ENCODE results near the gene KRT33A. TPM values are rescaled to one million over a fixed set of nuclear protein-coding genes. Genes with fewer than 3 reads are reported as not detected.

Gene KRT33A
- total and polyA plus RNA-seq, 7 donors: not detected

DNA sequence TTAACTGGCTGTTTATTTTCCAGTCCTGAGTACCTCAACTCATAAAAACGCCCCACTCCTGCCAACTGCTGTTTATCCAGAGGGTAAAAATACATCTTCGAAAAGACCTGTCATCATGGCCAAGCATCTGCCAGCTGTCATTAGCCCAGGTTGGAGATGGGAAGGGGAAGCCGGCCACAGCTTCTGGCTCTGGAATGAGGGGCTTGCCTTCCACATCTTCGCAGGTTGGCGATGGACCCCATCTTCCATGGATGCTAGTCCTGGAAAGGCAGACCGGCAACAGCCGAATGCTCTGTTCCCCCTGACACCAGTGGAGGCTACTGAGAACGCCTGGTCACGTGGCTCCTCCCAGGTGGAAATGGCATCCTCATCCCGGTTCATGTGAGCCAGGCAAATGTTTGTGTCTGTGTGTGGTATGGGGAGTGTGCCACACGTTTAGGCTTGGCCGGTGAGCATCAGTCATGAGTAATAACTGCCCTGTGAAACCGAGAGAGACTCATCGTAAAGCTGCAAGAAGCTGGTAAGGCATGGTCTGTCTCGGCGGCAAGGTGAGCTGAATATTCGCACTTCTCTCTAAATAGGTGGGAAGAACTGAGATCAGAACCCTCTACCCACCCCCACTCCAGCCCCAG is 34.7 kb downstream of the KRT33A start:
- no peak for DNase-seq
- intact Hi-C loops (cut with DNase I): no loop called here
- peaks cover 0 to 5% (median 0%) of the 10 kb centered on the region in 3 donors for H3K27me3 ChIP-seq
- H3K36me3 ChIP-seq: no peaks in the 10 kb centered on the region
- H3K9me3 ChIP-seq: no peaks in the 10 kb centered on the region
- H3K27ac ChIP-seq: no peak overlapping the region
- H3K4me3 ChIP-seq: no peak overlapping the region
- TF ChIP-seq, protein P1, sequence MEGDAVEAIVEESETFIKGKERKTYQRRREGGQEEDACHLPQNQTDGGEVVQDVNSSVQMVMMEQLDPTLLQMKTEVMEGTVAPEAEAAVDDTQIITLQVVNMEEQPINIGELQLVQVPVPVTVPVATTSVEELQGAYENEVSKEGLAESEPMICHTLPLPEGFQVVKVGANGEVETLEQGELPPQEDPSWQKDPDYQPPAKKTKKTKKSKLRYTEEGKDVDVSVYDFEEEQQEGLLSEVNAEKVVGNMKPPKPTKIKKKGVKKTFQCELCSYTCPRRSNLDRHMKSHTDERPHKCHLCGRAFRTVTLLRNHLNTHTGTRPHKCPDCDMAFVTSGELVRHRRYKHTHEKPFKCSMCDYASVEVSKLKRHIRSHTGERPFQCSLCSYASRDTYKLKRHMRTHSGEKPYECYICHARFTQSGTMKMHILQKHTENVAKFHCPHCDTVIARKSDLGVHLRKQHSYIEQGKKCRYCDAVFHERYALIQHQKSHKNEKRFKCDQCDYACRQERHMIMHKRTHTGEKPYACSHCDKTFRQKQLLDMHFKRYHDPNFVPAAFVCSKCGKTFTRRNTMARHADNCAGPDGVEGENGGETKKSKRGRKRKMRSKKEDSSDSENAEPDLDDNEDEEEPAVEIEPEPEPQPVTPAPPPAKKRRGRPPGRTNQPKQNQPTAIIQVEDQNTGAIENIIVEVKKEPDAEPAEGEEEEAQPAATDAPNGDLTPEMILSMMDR (IDR thresholded peaks at IDR 0.05): no peak
- TF ChIP-seq POLR2AphosphoS5 (IDR thresholded peaks at IDR 0.05): no peak
- no peak for TF ChIP-seq EP300 (IDR thresholded peaks at IDR 0.05)
- TF ChIP-seq POLR2A (IDR thresholded peaks at IDR 0.05): no peak
- 75 to 79% methylated on average over 17 of the region's 17 CpGs for WGBS, 2 donors
- H3K4me1 ChIP-seq: no peaks in the 10 kb centered on the region

DNA sequence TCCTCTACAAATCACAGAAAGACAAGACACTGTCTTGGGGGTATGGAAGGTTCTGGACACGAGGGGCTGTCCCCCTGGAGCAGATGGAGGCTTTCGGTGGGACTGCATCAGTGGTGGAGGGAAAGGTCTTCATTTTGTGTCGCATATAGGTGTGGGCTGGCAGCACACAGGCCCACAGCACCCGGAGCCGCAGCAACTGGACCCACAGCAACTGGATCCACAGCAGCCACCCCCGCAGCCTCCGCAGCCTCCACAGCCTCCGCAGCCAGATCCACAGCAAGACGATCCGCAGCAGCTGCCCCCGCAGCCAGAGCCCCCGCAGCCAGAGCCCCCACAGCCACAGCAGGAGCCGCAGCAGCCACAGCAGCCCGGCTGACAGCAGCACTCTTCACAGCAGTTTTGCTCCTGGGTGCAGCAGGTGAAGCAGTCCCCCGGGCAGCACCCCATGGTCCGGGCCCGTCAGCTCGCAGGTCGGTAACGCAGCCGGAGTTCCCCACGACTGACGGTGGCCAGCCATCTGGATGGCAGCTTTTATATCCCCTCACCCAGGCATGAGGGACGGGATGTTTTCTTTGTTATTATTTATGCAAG is 35.3 kb downstream of the KRT33A start, which contains the start of gene KRTAP17-1:
Gene KRTAP17-1 (minus strand): TSS at position 507 of the 591 bp plus-strand sequence. CDS start 60 bp downstream, at position 447.
- intact Hi-C loops (cut with DNase I): no loop called here
- Histone ChIP-seq H3K27me3 (peaks cover 0 to 5% (median 0%) of the 10 kb centered on the region in 3 donors), H3K27ac (no peak within 1 kb of the TSS), H3K9me3 (no peaks in the 10 kb centered on the region), H3K36me3 (no peaks in the 10 kb centered on the region), H3K4me1 (no peaks in the 10 kb centered on the region), H3K4me3 (no peak within 1 kb of the TSS)
- WGBS, 2 donors: 84 to 86% methylated on average over 24 of the region's 24 CpGs
- DNase-seq: no peak
- TF ChIP-seq, protein P1 (IDR thresholded peaks at IDR 0.05): no peak
- no peak for TF ChIP-seq POLR2A (IDR thresholded peaks at IDR 0.05)

DNA sequence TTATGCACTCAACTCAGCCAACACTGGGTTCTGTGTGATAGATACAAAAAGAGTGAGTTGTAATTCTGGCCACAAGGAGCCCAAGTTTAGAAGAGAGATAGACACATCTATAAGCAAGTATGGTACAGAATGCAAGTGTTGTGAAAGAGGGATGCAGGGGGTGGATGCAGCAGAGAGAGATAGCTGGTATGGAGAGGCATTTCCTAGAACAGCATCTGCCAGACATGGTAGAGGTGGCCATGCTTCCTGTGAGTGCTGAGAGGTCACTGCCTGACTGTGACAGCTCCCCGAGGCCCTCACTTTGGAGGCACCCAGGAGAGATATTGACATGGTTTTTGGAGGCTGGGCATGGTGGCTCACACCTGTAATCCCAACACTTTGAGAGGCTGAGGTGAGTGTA is 39.5 kb downstream of the KRT33A start:
- Histone ChIP-seq H3K4me3 (no peak overlapping the region), H3K36me3 (no peaks in the 10 kb centered on the region), H3K4me1 (no peaks in the 10 kb centered on the region), H3K27me3 (peaks cover 0 to 5% (median 0%) of the 10 kb centered on the region in 3 donors), H3K27ac (no peak overlapping the region), H3K9me3 (no peaks in the 10 kb centered on the region)
- intact Hi-C loops (cut with DNase I): no loop called here
- WGBS, 2 donors: 85 to 86% methylated on average over 1 of the region's 1 CpG
- no peak for DNase-seq
- TF ChIP-seq POLR2AphosphoS5 (IDR thresholded peaks at IDR 0.05): no peak

DNA sequence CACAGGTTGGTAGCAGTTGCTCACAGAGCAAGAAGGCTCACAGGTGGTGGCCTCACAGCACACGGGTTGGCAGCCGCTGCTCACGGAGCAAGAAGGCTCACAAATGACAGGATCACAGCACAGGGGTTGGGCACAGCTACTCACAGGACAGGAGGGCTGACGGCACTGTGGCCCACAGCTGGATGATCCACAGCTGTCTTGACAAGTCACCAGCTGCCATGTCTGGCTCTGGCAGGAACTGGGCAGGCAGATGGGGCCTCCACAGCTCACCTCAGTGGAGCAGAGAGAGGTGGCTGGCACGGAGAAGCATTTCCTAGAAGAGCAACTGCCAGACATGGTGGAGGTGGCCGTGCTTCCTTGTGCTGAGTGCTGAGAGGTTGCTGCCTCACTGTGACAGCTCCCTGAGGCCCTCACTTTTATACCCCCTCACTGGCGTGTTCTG is 41.7 kb downstream of the KRT33A start, which contains the start of gene KRTAP16-1:
Gene KRTAP16-1 (minus strand): TSS at position 392 of the 442 bp plus-strand sequence. CDS start 56 bp downstream, at position 336.
- Histone ChIP-seq H3K27me3 (no peaks in the 10 kb centered on the region), H3K4me1 (no peaks in the 10 kb centered on the region), H3K4me3 (no peak within 1 kb of the TSS), H3K27ac (no peak within 1 kb of the TSS), H3K9me3 (no peaks in the 10 kb centered on the region), H3K36me3 (no peaks in the 10 kb centered on the region)
- 43 to 74% methylated on average over 7 of the region's 7 CpGs for WGBS, 2 donors
- DNase-seq: no peak
- TF ChIP-seq POLR2AphosphoS5 (IDR thresholded peaks at IDR 0.05): no peak
- TF ChIP-seq, protein P1 (IDR thresholded peaks at IDR 0.05): no peak
- intact Hi-C loops (cut with DNase I): no loop called here

DNA sequence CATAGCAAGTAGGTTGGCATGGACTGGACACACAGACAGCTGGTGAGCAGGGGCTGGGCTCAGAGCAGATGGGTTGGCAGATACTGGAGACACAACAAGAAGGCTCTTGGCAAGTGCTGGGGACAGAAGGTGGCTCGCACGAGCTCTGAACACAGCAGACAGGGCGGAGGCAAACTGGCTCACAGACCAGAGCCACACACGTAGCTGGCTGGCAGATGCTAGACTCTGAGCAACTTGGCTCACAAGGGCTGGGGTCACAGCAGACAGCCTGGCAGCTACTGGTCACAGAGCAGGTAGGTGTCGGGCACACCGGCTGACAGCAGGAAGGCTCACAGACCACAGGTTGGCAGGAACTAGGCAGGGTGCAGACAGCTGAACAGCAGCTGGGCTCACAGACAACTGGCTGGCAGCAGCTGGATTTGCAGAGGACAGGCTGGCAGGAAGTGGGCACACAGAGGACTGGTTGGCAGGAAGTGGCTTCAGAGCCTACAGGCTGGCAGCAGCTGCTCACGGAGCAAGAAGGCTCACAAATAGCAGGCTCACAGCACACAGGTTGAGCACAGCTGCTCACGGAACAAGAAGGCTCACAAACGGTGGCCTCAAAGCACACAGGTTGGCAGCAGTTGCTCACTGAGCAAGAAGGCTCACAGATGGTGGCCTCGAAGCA is 42.2 kb downstream of the KRT33A start:
- intact Hi-C loops (cut with DNase I): no loop called here

More for the DNA sequence above, 42.2 kb downstream of the KRT33A start:
- WGBS, 2 donors: 34 to 52% methylated on average over 10 of the region's 10 CpGs
- no peaks in the 10 kb centered on the region for H3K27me3 ChIP-seq
- H3K27ac ChIP-seq: no peak overlapping the region
- no peaks in the 10 kb centered on the region for H3K9me3 ChIP-seq
- TF ChIP-seq EP300 (IDR thresholded peaks at IDR 0.05): no peak
- no peak for TF ChIP-seq POLR2A (IDR thresholded peaks at IDR 0.05)
- no peak for TF ChIP-seq POLR2AphosphoS5 (IDR thresholded peaks at IDR 0.05)
- TF ChIP-seq, protein P1 (IDR thresholded peaks at IDR 0.05): no peak
- H3K4me3 ChIP-seq: no peak overlapping the region
- no peaks in the 10 kb centered on the region for H3K4me1 ChIP-seq
- no peak for DNase-seq
- no peaks in the 10 kb centered on the region for H3K36me3 ChIP-seq
